GM21717 (cell line): ENCODE data around the gene CANT1.

Experiments used
- ATAC-seq: cut with Tn5 transposase; IDR thresholded peaks from one replicate; pipeline ENCODE4 v1.9.1; 2021; ENCODE audit warnings: mild to moderate bottlenecking, moderate library complexity; ENCODE audit not compliant: unreplicated experiment

Gene CANT1

DNA sequence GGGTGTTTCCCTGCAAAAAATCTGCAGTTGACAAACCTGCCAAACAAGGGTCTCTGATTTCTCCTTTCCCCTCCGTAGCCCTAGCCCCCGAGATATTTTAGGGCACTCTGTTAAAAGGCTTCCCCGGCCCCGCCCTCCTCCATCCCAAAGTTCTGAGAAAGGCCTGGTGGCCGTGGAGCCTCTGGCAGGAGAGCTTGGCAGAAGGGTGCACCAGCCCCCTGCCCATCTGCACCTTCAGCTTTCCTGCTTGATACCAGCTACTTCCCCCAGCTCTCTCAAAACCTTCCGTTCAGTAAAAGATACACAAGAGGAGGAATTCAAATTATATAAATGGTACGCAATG, 711 bp upstream of the CANT1 start:
- no peak for ATAC-seq

DNA sequence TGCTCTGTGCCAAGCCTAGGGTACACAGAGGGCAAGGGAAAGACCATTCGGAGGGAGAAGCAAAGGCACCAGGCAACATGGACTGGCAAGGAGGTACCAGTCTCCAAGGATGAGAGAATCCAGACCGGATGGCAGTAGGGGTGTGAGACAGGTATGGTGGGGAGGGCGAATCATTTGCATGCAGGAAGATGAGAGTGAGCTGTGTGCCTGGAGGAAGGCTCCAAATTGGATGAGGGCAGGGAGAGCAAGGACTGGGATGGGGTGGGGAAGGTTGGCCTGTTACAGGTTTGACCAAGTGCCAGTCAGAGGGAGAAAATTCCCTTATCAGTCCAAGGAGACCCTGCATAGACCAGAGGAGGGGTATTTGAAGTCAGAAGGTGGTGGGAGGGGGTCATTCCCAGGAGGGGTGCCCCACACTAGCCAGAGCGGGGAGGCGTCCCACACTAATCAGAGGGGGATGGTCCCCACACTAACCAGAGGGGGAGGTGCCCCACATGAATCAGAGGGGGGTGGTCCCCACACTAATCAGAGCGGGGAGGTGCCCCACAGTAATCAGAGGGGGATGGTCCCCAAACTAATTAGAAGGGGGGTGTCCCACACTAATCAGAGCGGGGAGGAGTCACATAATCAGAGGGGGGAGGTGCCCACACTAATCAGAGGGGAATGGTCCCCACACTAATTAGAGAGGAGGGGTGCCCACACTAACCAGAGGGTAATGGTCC, 737 bp downstream of the CANT1 start:
- ATAC-seq = no peak

DNA sequence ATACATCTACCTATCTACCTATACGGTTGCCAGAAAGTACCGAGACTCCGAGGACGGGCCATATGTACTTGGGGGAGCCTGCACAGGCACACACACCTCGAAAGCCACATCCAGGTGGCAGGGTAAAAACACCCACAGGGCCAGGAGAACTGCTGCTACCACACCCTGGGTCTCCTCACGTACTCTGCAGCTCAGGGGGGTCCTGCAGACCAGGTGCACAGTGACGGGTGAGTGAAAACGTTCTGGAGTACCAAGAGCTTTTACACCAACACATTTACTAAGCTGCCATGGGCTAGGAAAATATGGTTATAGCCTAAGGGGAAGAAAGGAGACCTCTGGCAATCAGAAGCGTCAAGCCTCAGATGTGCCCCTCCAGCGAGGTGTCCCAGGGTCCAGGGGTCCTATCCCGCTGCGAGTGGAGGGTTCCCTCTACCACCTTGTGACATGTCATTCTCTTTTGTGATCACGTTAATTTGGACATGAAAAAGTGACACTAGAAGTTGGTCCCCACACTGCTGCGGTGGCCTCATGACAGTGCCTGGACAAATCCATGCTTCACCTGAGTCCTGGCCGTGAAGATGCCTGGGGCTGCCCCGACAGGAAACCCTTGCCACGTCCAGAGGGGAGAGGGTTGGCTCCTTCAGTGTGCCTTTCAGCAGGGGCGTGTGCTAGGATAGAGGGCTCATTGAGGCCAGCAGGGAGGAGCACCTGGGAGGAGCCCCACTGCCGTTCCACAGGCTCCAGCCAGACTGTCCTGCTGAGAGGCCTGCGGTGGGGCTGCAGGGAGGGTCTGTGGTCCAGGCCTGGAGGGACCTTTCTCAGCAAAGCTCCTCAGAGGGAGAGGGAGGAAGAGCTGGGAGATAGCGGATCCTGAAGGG, 1.8 kb downstream of the CANT1 start:
- ATAC-seq = no peak

DNA sequence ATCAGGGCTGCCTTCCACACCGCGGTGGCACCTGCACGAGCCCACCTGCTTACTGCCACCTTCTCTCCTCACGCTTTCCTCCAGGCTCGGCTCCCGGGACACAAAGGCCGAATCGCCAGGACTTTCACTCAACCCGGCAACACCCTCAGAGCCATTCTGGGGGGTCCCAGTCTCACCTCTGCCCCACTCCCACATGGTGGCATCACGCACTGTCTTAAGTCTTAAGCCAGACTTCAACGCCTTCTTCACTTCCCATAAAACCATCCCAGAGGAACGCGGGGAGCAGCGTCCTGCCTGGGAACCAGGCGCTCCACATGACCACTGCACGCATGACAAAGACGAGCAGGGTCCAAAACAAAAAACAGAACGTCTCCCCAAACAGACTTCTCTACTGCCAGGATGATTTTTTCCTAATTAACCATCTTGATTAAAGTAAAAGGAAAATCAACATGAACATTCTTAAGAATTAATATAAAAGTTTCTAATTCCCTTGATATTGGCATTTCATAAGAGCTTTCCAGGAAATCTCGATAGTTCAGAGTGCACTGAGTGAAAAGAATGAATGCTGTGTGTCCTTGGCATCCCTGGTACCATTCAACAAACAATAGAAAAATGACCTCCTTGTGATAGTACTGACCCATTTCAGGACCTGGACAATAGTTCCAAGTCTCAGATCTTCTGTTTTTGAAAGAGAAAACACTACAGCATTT, 2.6 kb downstream of the CANT1 start:
- ATAC-seq = no peak

DNA sequence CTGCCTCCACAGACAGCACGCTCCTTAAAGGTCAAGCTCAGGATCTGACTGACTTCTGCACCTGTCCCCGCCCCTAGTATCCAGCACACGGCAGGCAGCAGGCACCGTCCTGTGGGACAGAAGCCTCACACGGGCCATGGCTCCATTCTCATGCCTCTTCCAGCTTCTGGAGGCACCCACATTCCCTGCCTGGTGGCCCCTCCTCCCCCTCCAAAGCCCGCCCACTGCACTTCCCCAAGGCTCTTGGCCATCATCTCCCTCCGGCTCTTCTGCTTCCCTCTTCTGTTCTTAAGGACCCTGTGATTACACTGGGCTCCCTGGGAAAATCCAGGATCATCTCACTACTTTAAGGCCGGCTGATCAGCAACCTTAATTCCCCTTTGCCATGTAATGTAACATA, 3.5 kb downstream of the CANT1 start:
- ATAC-seq = no peak

DNA sequence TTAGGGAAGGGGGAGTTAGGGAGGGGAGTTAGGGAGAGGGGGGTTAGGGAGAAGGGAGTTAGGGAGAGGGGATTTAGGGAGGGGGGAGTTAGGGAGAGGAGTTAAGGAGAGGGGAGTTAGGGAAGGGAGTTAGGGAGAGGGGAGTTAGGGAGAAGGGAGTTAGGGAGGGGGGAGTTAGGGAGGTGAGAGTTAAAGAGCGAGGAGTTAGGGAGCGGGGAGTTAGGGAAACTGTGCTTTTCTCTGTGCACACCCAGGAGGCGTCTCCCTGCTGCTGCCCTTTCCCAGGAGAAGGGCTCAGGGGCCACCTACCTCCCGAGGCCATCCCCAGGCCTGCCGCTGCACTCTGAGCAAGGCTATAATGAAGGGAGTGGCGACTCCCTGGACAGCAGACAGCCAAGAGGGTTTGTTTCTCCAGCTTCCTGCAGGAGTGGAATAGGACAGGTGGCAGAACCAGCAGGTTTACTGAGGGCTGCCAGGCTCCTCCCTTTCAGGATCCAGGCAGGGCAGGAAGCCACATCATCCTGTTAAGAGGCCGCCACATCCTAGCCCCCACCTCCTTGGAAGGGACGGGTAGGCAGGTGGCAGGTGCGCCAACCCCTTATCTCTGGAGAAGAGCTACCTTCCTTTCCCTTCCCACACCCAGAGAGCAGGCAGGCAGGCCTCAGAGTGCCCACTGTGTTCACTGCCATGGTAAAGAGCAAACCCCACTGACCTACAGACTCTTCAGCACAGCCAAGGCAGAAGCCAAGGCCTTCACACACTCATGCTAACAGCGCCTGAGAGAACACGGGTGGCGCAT, 4.3 kb downstream of the CANT1 start:
- no peak for ATAC-seq

DNA sequence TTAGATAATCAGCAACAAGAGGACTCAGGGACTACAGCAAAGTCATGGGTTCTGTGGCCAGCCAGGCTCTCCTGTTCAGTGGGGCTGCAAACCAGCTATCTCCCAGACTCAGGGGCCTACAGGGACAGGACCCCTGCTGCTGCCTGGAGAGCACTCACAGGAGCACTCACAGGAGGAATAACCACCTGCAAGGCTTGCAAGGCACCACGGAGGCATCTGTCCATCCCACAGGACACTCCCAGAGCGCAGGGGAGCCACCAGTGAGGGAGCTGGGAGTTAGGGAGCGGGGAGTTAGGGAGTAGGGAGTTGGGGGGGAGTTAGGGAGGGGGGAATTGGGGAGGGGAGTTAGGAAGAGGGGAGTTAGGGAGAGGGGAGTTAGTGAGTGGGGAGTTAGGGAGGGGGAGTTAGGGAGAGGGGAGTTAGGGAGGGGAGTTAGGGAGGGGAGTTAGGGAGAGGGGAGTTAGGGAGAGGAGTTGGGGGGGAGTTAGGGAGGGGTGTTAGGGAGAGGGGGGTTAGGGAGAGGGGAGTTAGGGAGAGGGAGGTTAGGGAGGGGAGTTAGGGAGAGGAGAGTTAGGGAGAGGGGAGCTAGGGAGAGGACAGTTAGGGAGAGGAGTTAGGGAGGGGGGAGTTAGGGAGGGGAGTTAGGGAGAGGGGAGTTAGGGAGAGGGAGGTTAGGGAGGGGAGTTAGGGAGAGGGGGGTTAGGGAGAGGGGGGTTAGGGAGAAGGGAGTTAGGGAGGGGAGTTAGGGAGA, 5.7 kb downstream of the CANT1 start:
- no peak for ATAC-seq

DNA sequence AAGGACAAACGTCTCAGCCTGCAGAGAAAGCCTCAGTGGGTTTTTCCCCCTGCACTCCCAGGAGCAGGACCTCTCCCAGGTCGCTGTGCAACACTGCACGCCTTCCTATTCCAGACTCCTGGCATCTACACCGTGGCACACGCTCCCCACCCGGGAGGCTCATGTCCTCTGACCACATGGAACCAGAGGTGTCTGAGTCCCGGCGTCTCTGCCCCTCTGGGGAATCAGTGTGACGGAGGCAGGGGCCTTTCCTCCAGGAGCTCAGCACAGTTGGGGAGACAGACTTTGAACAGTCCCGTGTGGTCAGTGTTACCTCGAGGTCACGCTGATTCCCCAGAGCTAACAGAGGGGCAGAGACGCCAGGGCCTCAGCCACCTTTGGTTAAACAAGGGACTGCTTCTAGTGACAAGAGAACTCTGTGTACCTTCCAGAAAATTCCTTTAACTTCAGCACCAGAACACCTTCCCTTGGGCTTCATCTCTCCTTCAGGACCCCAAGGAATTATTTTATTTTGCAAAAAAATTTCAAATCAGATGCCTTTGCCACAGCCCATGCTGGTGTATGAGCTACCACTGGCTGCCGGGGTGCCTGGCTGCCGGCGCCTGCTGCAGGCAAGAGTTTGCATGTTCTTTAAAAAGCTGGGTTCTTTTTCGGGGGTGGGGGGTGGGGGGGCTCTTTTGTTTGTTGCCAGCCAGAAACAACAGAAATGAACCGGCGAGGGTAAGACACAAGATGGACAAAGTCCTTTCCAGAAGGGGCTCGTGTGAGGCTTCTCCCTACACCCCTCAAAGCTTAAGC, 6.6 kb downstream of the CANT1 start:
- ATAC-seq = no peak

DNA sequence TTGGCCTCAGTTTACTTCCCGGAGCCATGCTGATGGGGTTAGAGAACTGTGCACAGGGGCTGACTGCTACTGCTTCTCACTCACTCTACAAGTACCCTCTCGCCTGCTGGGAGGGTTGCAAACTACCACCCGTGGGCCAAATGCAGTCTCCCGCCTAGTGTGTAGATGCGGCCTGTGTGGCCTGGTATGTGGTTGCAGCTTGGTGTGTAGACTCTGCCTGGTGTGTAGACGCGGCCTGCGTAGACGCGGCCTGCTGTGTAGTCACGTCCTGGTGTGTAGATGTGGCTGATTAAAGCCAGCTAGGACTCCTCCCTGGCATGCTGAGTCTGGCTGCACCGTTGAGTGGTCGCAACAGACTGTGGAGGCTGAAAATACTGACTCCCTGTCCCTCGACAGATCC, 7.3 kb downstream of the CANT1 start:
- no peak for ATAC-seq

DNA sequence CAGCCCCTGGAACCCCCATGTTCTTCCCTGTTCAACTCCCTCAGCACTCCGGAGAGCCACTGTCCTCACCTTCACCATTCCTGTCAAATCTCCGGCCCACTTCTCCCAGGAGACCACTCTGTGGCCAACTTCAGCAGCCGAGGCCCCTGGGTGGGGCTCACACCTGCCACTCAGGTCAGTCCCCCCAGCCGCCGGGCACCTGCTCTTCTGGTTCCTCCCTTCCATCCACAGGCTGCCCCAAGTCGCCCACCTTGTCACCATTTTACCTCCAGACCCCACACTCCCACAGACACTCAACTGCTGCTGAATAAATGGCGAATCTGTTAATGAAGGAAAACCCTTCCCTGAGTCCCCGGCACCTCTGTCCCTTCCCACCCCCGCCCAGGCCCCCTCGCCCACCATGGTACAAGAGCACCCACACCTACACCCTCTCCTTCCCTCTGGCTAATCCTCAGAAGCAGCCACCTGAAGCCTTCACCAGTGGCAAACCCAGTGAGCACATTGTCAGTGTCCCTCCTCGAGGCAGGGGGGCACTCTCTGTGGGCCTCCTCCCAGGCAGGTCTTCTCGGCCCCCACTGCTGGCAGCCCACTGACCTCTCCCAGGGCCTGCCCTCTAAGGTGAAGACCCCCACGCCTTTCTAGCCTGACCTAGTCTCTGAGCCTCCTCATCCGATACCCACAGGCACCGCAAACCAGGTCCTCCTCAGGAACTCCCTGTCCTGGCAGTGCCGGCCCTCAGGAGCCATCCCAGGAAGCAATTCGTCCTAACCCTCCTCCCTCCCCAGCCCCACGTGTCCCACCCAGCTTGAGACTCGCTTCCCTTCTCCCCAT, 8.2 kb downstream of the CANT1 start:
- no peak for ATAC-seq

DNA sequence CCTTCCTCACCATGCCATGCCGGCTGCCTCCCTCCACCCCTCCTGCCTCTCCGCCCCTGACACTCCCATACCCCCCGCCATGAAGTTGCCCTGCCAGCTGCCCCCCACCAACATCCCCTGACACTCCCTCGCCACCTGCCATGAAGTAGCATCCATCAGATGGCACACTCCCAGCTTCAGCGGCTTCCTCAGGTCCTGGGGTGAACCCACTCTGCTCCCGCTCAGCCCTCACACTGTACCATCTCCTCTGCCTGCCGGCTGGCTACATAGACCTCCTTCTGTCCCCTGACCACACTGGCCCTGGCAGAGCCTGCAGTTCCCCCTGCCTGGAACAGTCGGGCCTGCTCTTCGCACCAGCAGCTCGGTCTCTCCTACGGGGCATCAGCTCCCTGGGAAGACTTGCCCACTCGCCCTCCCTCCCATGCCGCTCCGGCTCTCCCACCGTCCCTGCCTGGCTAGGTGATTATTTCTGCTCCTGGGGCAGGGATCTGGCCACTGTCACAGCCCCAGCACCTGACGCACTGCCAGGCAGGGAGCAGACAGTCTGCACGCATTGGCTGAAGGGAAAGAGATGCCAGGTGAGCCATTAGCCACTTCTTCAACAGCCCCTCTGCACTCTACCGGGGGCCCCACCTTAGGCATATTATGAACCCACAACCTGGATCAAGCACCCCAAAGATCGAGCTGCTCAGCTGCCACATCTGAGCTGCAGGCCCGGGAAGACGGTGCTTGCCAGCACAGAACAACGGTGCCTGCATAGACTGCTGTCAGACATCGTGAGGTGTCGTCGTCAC, 9.0 kb downstream of the CANT1 start:
- ATAC-seq = no peak

DNA sequence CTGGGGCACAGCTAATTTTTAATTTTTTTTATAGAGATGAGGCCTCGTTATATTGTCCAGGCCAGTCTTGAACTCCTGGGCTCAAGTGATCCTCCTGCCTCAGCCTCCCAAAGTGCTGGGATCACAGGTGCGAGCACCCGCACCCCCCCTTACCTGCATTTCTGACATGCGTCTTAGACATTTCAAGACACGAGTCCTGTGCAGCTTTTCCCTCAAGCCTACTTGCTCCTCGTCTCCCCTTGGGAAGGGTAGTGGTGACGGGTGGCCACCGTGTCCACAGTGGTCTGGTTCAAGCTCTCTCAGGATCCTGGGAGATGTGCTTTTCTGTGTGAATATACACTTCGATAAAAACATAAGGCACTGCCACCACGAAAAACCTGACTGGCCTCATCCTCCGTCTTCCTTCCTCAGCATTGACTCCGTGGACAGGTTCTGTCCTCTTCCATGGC, 9.6 kb downstream of the CANT1 start:
- ATAC-seq = no peak

DNA sequence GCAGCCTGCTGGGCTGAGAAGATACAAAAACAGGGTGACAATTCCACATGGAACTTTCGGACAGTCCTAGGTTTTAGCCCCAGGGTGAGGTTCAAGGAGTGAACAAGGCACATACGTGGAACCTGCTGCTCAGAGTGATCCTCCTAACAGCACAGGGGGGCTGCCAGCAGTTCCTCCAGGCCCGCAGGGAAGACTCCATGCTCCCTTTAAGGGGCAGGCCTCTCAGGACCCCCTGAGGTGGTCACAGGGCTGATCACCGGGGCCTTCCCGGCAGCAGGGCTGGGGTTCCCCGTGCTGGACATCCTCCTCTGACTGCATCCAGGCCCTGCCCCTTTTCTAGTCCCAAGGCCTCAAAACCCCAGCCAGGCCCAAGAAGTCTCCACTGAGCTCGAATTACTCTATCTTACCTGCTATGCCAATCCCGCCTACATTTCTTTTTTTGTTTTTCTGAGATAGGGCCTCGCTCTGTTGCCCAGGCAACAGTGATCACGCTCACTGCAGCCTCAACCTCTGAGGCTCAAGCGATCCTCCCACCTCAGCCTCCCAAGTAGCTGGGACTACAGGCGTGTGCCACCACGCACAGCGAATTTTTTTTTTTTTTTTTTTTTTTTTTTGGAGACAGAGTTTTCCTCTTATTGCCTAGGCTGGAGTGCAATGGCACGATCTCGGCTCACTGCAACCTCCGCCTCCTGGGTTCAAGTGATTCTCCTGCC, 10.4 kb downstream of the CANT1 start:
- no peak for ATAC-seq

DNA sequence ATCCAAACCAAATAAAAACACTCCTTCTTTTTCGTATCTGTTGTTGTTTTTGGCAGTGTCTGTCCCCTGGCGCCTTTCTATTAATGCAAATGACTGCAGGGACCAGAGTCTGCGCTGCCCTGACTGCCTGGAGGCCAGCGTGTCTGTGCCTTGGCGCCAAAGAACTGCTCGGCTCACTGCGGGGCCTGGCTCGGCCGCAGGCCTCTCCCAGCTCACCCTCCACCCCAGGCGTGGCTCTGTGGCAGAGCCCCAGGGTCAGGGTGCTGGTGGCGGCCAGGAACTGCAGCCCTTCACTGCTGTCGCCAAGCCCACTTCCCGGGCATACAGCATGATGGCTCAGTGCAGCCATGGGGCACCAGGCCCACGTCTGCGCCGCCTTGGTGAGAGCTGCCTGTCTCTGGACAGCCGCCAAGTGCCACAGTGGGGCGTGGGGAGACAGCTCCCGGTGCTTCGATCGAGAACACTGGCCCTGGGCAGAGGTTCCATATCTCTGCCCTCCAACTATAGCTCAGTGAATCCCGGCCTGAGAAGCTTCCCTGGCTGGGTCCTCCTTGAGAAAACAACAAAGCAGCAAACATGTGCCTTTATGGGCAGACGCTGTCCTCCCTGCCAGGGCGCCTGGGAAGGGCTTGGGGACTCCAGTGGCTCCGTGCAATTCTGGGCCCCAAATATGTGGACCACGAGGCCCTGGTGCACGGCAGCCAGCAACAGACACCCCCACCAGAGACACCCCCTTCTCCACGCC, 11.1 kb downstream of the CANT1 start:
- no peak for ATAC-seq

DNA sequence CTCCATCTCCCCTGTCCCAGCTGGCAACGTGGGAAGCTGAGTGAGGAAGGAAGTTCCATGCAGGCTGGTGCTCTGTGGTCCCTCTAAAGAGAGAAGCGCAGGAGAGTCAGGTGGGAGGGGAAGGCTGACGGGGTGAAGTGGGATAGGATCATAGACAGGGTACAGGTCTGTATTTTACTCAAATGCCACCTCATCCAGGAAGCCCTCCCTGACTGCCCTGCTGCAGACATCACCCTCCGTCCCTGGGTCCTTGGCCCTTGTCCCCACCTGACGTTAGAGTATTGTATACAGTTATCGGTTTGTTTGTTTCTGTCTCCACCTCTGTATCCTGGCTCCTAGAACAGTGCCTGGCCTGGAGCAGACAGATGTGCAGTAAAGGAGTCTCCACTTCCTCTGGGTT, 11.7 kb downstream of the CANT1 start:
- ATAC-seq = no peak

DNA sequence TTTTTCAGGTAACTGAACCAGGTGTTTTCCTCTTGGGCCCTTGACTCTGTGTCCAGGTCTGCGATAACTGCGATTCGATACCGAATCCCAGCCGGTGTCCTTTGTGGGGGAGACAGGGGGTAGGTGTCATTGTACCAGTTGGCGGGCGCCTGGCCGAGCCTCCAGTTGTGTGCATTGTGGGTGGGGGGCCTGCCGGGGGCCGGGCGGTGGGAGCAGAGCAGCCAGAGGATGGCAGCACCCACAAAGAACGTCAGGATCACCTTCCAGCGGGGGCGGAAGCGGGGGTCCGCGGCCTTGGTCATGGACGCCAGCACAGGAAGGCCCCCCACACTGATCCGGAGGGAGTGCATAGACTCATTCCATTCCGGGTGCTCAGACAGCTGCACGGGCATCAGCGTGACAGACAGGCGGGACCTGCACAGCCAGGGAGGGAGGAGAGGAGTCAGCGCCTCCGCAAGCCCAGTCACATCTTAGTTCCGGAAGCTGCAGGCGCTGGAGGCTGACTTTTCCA, 12.3 kb downstream of the CANT1 start:
- ATAC-seq = no peak
